ENCODE results near the gene SLC25A21. TPM values are rescaled to one million over a fixed set of nuclear protein-coding genes. Genes with fewer than 3 reads are reported as not detected.
"Not testable (repeated sequence)": the region's sequence is repeated elsewhere in the genome, so short reads cannot be mapped to it uniquely, and the experiment has no call there.

The SLC25A21 gene
- total RNA-seq, 2 donors from 2014 or later, result not detected

- DNase-seq (no peak), ATAC-seq (replicated peaks in 1 of 2) (no peak)
- no peak overlapping the region for H3K4me3 Mint-ChIP-seq
- peaks cover 0 to 2% of the 10 kb centered on the region in 2 donors for H3K36me3 Mint-ChIP-seq (ENCODE audit: insufficient read depth in 2 of 2)
- no peaks in the 10 kb centered on the region for H3K4me1 Mint-ChIP-seq (ENCODE audit: low read depth)
- H3K27me3 Mint-ChIP-seq (ENCODE audit: low read depth), result no peaks in the 10 kb centered on the region
- H3K9me3 Mint-ChIP-seq, result peaks cover 6% of the 10 kb centered on the region in 2 donors
- H3K27ac Mint-ChIP-seq, result no peak overlapping the region
Measured at GRCh38 chr14:37179896-37180502, 7.6 kb upstream of the SLC25A21 start.

GRCh38 chr14:37172936-37173614 lies 669 bp upstream of the SLC25A21 start:
- Mint-ChIP-seq H3K4me1 (ENCODE audit: low read depth) (no peaks in the 10 kb centered on the region), H3K4me3 (no peak overlapping the region), H3K27me3 (ENCODE audit: low read depth) (peaks cover 15% of the 10 kb centered on the region), H3K36me3 (ENCODE audit: insufficient read depth in 2 of 2) (no peaks in the 10 kb centered on the region), H3K9me3 (peaks cover 0 to 3% of the 10 kb centered on the region in 2 donors), H3K27ac (no peak overlapping the region)
- ATAC-seq (replicated peaks in 1 of 2) (no peak), DNase-seq (no peak)

DNA sequence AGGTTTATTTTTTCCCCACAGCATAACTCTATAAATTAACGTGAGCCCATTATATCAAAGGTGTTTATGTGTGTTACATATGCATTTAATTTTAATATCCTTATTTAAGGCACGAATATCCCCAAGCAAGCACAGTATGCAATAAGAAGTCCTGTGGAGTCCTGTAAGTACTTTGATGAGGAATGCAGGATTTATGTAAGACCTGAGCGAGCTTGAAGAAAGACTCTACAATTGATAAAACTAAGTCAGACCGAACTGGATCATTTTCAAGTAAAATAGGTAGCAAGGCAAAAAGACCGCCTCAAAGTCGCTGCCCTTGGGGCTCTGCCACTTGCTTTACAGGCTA lies 755 bp downstream of the SLC25A21 start:
- DNase-seq (no peak), ATAC-seq (replicated peaks in 1 of 2) (no peak)
- H3K4me1 Mint-ChIP-seq (ENCODE audit: low read depth), result no peaks in the 10 kb centered on the region
- no peaks in the 10 kb centered on the region for H3K9me3 Mint-ChIP-seq
- no peaks in the 10 kb centered on the region for H3K36me3 Mint-ChIP-seq (ENCODE audit: insufficient read depth in 2 of 2)
- H3K4me3 Mint-ChIP-seq, result peak overlapping the region in 1 of 2 donors; percentile 77
- H3K27ac Mint-ChIP-seq, result no peak overlapping the region
- H3K27me3 Mint-ChIP-seq (ENCODE audit: low read depth), result peaks cover 15% of the 10 kb centered on the region

DNA sequence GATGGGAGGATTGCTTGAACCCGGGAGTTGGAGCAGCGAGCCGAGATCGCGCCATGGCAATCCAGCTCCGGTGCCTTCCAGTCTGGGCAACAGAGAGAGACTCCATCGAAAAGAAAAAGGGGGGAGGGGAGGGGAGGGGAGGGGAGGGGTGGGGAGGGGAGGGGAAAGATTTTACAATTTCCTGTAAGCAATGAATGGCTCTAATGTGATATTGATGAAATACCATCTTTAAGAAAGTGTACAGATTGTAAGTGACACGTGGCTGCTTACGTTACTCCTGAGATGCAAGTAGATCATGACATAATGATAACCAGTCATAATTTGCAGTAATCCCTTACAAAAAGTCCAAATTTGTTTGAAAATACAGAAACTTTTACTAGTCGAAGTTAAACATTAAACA lies 1.4 kb downstream of the SLC25A21 start:
- ATAC-seq (replicated peaks in 1 of 2), result no peak
- peaks cover 15% of the 10 kb centered on the region for H3K27me3 Mint-ChIP-seq (ENCODE audit: low read depth)
- no peak for DNase-seq
- no peaks in the 10 kb centered on the region for H3K4me1 Mint-ChIP-seq (ENCODE audit: low read depth)
- no peaks in the 10 kb centered on the region for H3K9me3 Mint-ChIP-seq
- no peaks in the 10 kb centered on the region for H3K36me3 Mint-ChIP-seq (ENCODE audit: insufficient read depth in 2 of 2)
- H3K27ac Mint-ChIP-seq, result no peak overlapping the region
- H3K4me3 Mint-ChIP-seq, result no peak overlapping the region

- peaks cover 15% of the 10 kb centered on the region for H3K27me3 Mint-ChIP-seq (ENCODE audit: low read depth)
- H3K4me3 Mint-ChIP-seq, result no peak overlapping the region
- no peak for ATAC-seq (replicated peaks in 1 of 2)
- no peaks in the 10 kb centered on the region for H3K36me3 Mint-ChIP-seq (ENCODE audit: insufficient read depth in 2 of 2)
- no peak overlapping the region for H3K27ac Mint-ChIP-seq
- DNase-seq, result no peak
- H3K4me1 Mint-ChIP-seq (ENCODE audit: low read depth), result no peaks in the 10 kb centered on the region
- no peaks in the 10 kb centered on the region for H3K9me3 Mint-ChIP-seq
Measured at GRCh38 chr14:37170237-37170636, 2.2 kb downstream of the SLC25A21 start.

GRCh38 chr14:37168721-37169120 lies 3.7 kb downstream of the SLC25A21 start:
- Mint-ChIP-seq H3K27me3 (ENCODE audit: low read depth) (peaks cover 15% of the 10 kb centered on the region), H3K27ac (no peak overlapping the region), H3K4me1 (ENCODE audit: low read depth) (no peaks in the 10 kb centered on the region), H3K36me3 (ENCODE audit: insufficient read depth in 2 of 2) (no peaks in the 10 kb centered on the region), H3K9me3 (no peaks in the 10 kb centered on the region), H3K4me3 (no peak overlapping the region)
- ATAC-seq (replicated peaks in 1 of 2) (no peak), DNase-seq (no peak)

DNA sequence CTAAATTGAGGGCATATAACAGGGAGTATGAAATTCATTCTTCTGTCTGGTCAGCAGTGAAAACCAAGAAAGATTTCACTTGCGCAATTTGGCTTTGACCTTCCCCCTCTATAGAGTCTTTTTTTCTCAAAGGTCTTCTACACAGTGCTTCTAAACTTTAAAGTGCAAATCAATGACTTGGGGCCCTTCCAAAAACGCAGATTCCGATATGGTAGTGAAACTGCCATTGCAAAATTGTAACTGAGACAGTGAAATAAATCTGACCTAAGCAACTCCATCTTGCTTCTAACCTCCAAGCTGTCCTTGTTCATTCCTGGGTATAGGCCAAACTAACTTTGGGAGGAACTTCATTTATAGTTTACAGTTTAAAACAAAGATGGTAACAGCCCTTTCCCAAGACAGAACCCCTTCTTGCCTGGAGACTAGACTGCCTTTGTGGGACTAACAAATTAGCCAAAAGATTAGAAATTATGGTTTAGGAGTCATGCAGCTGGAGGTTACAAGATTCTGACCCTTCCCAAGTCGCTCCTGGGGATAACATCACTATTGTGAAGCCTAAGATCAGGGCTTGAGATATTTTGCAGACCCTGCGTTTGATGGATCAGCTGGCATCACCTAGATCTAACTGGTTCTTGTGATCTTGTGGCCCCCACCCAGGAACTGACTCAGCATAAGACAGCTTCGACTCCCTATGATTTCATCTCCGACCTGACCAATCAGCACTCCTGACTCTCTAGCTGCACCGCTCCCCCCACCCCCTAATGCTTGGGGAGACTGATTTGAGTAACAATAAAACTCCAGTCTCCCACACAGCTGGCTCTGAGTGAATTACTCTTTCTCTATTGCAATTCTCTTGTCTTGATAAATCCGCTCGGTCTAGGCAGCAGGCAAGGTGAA lies 5.0 kb downstream of the SLC25A21 start:
- Mint-ChIP-seq H3K27me3 (ENCODE audit: low read depth) (peaks cover 9% of the 10 kb centered on the region), H3K4me3 (no peak overlapping the region), H3K27ac (no peak overlapping the region), H3K9me3 (no peaks in the 10 kb centered on the region), H3K36me3 (ENCODE audit: insufficient read depth in 2 of 2) (no peaks in the 10 kb centered on the region), H3K4me1 (ENCODE audit: low read depth) (no peaks in the 10 kb centered on the region)
- DNase-seq (no peak), ATAC-seq (replicated peaks in 1 of 2) (no peak)

DNA sequence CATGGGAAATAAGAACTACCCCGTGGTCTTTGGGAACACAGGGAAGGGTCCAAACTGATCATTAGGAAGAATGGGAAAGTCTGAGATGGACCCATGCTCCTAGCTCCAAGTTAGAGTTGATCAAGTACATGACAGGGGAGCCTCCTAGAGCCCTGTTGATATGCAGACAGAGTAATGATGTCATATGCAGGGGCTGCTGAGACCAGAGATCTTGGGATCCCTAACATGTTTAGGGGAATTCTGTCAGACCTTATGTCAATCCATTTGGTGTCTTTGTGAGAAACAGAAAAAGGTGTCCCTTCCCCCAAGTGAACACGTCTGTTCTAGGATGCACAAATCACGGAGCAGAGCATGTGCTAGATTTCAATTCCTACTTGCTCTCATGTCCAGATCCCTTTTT lies 6.6 kb downstream of the SLC25A21 start:
- peaks cover 0 to 4% of the 10 kb centered on the region in 2 donors for H3K9me3 Mint-ChIP-seq
- H3K4me1 Mint-ChIP-seq (ENCODE audit: low read depth), result no peaks in the 10 kb centered on the region
- H3K27me3 Mint-ChIP-seq (ENCODE audit: low read depth), result no peaks in the 10 kb centered on the region
- no peak overlapping the region for H3K4me3 Mint-ChIP-seq
- H3K36me3 Mint-ChIP-seq (ENCODE audit: insufficient read depth in 2 of 2), result no peaks in the 10 kb centered on the region
- H3K27ac Mint-ChIP-seq, result no peak overlapping the region
- no peak for ATAC-seq (replicated peaks in 1 of 2)
- DNase-seq, result no peak

DNA sequence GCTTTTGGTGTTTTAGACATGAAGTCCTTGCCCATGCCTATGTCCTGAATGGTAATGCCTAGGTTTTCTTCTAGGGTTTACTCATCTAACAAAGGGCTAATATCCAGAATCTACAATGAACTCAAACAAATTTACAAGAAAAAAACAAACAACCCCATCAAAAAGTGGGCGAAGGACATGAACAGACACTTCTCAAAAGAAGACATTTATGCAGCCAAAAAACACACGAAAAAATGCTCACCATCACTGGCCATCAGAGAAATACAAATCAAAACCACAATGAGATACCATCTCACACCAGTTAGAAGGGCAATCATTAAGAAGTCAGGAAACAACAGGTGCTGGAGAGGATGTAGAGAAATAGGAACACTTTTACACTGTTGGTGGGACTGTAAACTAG lies 10.1 kb downstream of the SLC25A21 start:
- not testable (repeated sequence) for H3K9me3 Mint-ChIP-seq; H3K36me3 Mint-ChIP-seq (ENCODE audit: insufficient read depth in 2 of 2); DNase-seq; H3K27me3 Mint-ChIP-seq (ENCODE audit: low read depth); H3K4me1 Mint-ChIP-seq (ENCODE audit: low read depth); H3K27ac Mint-ChIP-seq; H3K4me3 Mint-ChIP-seq; ATAC-seq (replicated peaks in 1 of 2)

DNA sequence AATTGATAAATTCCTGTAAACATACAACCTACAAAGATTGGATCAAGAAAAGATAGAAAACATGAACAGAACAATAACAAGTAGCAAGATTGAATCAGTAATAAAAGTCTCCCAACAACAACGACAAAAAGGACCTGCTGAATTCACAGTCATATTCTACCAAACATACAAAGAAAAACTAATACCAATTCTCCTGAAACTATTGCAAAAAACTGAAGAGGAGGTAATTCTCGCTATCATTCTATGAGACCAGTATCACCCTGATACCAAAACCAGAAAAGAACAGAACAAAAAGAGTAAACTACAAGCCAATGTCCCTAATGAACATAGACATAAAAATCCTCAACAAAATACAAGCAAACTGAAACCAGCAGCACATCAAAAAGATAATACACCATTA lies 14.4 kb downstream of the SLC25A21 start:
- H3K9me3 Mint-ChIP-seq, result peaks cover 10 to 15% of the 10 kb centered on the region in 2 donors
- H3K4me1 Mint-ChIP-seq (ENCODE audit: low read depth), result no peaks in the 10 kb centered on the region
- DNase-seq (no peak), ATAC-seq (replicated peaks in 1 of 2) (no peak)
- peaks cover 0 to 3% of the 10 kb centered on the region in 2 donors for H3K36me3 Mint-ChIP-seq (ENCODE audit: insufficient read depth in 2 of 2)
- no peaks in the 10 kb centered on the region for H3K27me3 Mint-ChIP-seq (ENCODE audit: low read depth)
- H3K4me3 Mint-ChIP-seq, result no peak overlapping the region
- H3K27ac Mint-ChIP-seq, result no peak overlapping the region

- ATAC-seq (replicated peaks in 1 of 2), result no peak
- no peaks in the 10 kb centered on the region for H3K27me3 Mint-ChIP-seq (ENCODE audit: low read depth)
- H3K27ac Mint-ChIP-seq, result no peak overlapping the region
- peaks cover 0 to 6% of the 10 kb centered on the region in 2 donors for H3K36me3 Mint-ChIP-seq (ENCODE audit: insufficient read depth in 2 of 2)
- H3K4me1 Mint-ChIP-seq (ENCODE audit: low read depth), result no peaks in the 10 kb centered on the region
- peaks cover 9% of the 10 kb centered on the region in 2 donors for H3K9me3 Mint-ChIP-seq
- H3K4me3 Mint-ChIP-seq, result no peak overlapping the region
- DNase-seq, result no peak
Measured at GRCh38 chr14:37153483-37153882, 18.9 kb downstream of the SLC25A21 start.

- peaks cover 0 to 6% of the 10 kb centered on the region in 2 donors for H3K36me3 Mint-ChIP-seq (ENCODE audit: insufficient read depth in 2 of 2)
- no peaks in the 10 kb centered on the region for H3K27me3 Mint-ChIP-seq (ENCODE audit: low read depth)
- DNase-seq (no peak), ATAC-seq (replicated peaks in 1 of 2) (no peak)
- no peak overlapping the region for H3K4me3 Mint-ChIP-seq
- no peak overlapping the region for H3K27ac Mint-ChIP-seq
- no peaks in the 10 kb centered on the region for H3K4me1 Mint-ChIP-seq (ENCODE audit: low read depth)
- peaks cover 9% of the 10 kb centered on the region in 2 donors for H3K9me3 Mint-ChIP-seq
Measured at GRCh38 chr14:37153005-37153404, 19.4 kb downstream of the SLC25A21 start.

DNA sequence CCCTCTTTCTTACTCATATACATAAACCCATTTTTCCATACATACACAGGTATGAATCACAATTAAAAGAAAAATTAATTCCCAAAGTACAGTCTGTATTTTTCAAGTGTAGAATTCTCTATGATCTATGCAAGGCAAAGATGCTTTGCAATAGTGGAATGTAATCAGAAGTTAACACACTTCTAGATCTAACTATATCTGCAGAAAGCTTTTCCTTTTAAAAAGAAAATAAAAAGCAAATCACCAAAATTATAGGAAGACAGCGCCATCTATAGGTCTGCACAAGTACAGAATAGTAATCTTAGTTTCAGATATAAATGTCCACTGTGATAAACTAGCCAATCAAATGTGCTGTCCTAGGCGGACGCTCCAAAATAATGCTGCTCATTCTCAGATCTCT lies 22.0 kb downstream of the SLC25A21 start:
- no peak for DNase-seq
- Mint-ChIP-seq H3K27me3 (ENCODE audit: low read depth) (no peaks in the 10 kb centered on the region), H3K36me3 (ENCODE audit: insufficient read depth in 2 of 2) (peaks cover 0 to 6% of the 10 kb centered on the region in 2 donors), H3K27ac (no peak overlapping the region), H3K9me3 (peaks cover 6 to 9% of the 10 kb centered on the region in 2 donors), H3K4me1 (ENCODE audit: low read depth) (no peaks in the 10 kb centered on the region), H3K4me3 (no peak overlapping the region)
- no peak for ATAC-seq (replicated peaks in 1 of 2)
